Caco-2 (cell line): Measurements from ENCODE around the gene ANKRD23. TPM values are rescaled to one million over a fixed set of nuclear protein-coding genes. Genes with fewer than 3 reads are reported as not detected.
"Not testable (repeated sequence)": the region's sequence is repeated elsewhere in the genome, so short reads cannot be mapped to it uniquely, and the experiment has no call there.

Source experiments
- BruUV-seq: library from RNA; stranded (reverse); fragments of 400-500 nt; replicated peaks from 2 replicates; lab custom pipeline; 2021; lab: Mats Ljungman, UMichigan
- CTCF ChIA-PET: fragments of 300-600 bp; sonication (Branson Sonifier 250); formaldehyde crosslinking; loops from one replicate; lab custom pipeline; 2022; ENCODE audit warnings: antibody characterized with exemption; lab: Charles Lee
- POLR2A ChIA-PET: fragments of 300-600 bp; sonication (Branson Sonifier 250); formaldehyde crosslinking; loops from one replicate; lab custom pipeline; 2022; ENCODE audit warnings: antibody characterized with exemption; lab: Charles Lee
- DNase-seq, 2 experiments: peaks; one replicate each; pipeline versions ENCODE4 v3.0.0 to v3.0.0-alpha.2; 2020 to 2022
- H3K27me3 ChIP-seq: replicated peaks from 2 replicates; pipeline ENCODE4 v1.6.0; 2011; ENCODE audit warnings: low read length; ENCODE audit not compliant: control insufficient read depth, insufficient read depth
- H3K36me3 ChIP-seq: 2 replicates; pipeline ENCODE4 v1.5.1; 2011; ENCODE audit warnings: low read length; ENCODE audit not compliant: control insufficient read depth, insufficient read depth
- H3K4me1 ChIP-seq: fragments of 250-450 bp; sonication (Bioruptor Pico); 2 replicates; pipeline ENCODE4 v1.5.1; 2020; ENCODE audit warnings: mild to moderate bottlenecking
- H3K4me3 ChIP-seq: 2 replicates; pipeline ENCODE4 v1.5.1; 2011; ENCODE audit warnings: low read depth, mild to moderate bottlenecking, control low read depth, low read length
- H3K9me3 ChIP-seq: fragments of 250-450 bp; sonication (Bioruptor Pico); 2 replicates; pipeline ENCODE4 v1.5.1; 2020; ENCODE audit warnings: mild to moderate bottlenecking, moderate library complexity
- H3K27ac Mint-ChIP-seq: one replicate; pipeline ENCODE4 v1.8.0; 2022; ENCODE audit warnings: mixed read lengths; ENCODE audit not compliant: unreplicated experiment
- H3K27me3 Mint-ChIP-seq: one replicate; pipeline ENCODE4 v1.8.0; 2022; ENCODE audit warnings: mixed read lengths; ENCODE audit not compliant: insufficient read depth, unreplicated experiment
- H3K36me3 Mint-ChIP-seq: one replicate; pipeline ENCODE4 v1.8.0; 2022; ENCODE audit warnings: mild to moderate bottlenecking, mixed read lengths; ENCODE audit not compliant: insufficient read depth, unreplicated experiment
- H3K4me1 Mint-ChIP-seq: one replicate; pipeline ENCODE4 v1.8.0; 2022; ENCODE audit warnings: low read depth, mixed read lengths; ENCODE audit not compliant: unreplicated experiment
- H3K4me3 Mint-ChIP-seq: one replicate; pipeline ENCODE4 v1.8.0; 2022; ENCODE audit warnings: mild to moderate bottlenecking, moderate library complexity, mixed read lengths; ENCODE audit not compliant: unreplicated experiment
- H3K9me3 Mint-ChIP-seq: one replicate; pipeline ENCODE4 v1.8.0; 2022; ENCODE audit warnings: mixed read lengths; ENCODE audit not compliant: unreplicated experiment
- CTCF ChIP-seq, 2 experiments: fragments of 200-600 bp in 1 of 2; IDR thresholded peaks; 1 replicate in 1 of 2; 2 replicates in 1 of 2; pipeline versions ENCODE4 v1.5.1 to v1.8.0; 2011 to 2022; ENCODE audit warnings: antibody characterized with exemption in 1 of 2, control low read depth in 1 of 2, inconsistent platforms in 1 of 2, low read depth in 1 of 2, low read length in 1 of 2, mild to moderate bottlenecking in 1 of 2, moderate library complexity in 1 of 2; ENCODE audit not compliant: insufficient read depth in 1 of 2, severe bottlenecking in 1 of 2, unreplicated experiment in 1 of 2
- intact Hi-C: fragments of 100-400 bp; cut with micrococcal nuclease; formaldehyde crosslinking; loops from one replicate; pipeline ENCODE4 v1.10.0; 2022; ENCODE audit not compliant: unreplicated experiment
- total RNA-seq: library from RNA; stranded (reverse); gene quantifications from 2 replicates; pipeline ENCODE4 v1.2.3, GENCODE V29; 2022

ANKRD23 gene
- total RNA-seq, 1 experiment from 2014 or later = 2.5 TPM

- POLR2A ChIA-PET = no interaction called here
- no TSS peak for BruUV-seq
- no peaks in the 10 kb centered on the region for H3K27me3 Mint-ChIP-seq
- no peak for TF ChIP-seq CTCF (IDR thresholded peaks at IDR 0.05; ENCODE audit: insufficient read depth in 1 of 2, low read depth in 1 of 2, low read length in 1 of 2, severe bottlenecking in 1 of 2, unreplicated experiment in 1 of 2)
- Histone ChIP-seq H3K4me3 (no peak overlapping the region), H3K27me3 (no peaks in the 10 kb centered on the region), H3K4me1 (peaks cover 46% of the 10 kb centered on the region), H3K36me3 (no peaks in the 10 kb centered on the region), H3K9me3 (no peaks in the 10 kb centered on the region)
- H3K27ac Mint-ChIP-seq = no peak overlapping the region
- no peak overlapping the region for H3K4me3 Mint-ChIP-seq
- intact Hi-C loops = no loop called here
- no peaks in the 10 kb centered on the region for H3K36me3 Mint-ChIP-seq
- no peak for DNase-seq
- H3K4me1 Mint-ChIP-seq = peaks cover 34% of the 10 kb centered on the region
- no peaks in the 10 kb centered on the region for H3K9me3 Mint-ChIP-seq
- CTCF ChIA-PET = interaction anchor here (0.8 to 1.4 kb wide), 4 partner anchors 22 to 60 kb away, joined by 3 to 14 read pairs (median 5); no protein-coding TSS in a partner anchor
Observed at GRCh38 chr2:96890726-96891385, 47.0 kb upstream of the ANKRD23 start.

GRCh38 chr2:96890252-96890651 lies 46.4 kb upstream of the ANKRD23 start:
- no TSS peak for BruUV-seq
- Mint-ChIP-seq H3K27ac (no peak overlapping the region), H3K9me3 (no peaks in the 10 kb centered on the region), H3K4me3 (no peak overlapping the region), H3K4me1 (peaks cover 34% of the 10 kb centered on the region), H3K27me3 (no peaks in the 10 kb centered on the region), H3K36me3 (no peaks in the 10 kb centered on the region)
- Histone ChIP-seq H3K36me3 (no peaks in the 10 kb centered on the region), H3K9me3 (no peaks in the 10 kb centered on the region), H3K4me1 (peaks cover 44% of the 10 kb centered on the region), H3K4me3 (no peak overlapping the region), H3K27me3 (no peaks in the 10 kb centered on the region)
- peak in 1 of 2 experiments; percentile 36 for DNase-seq
- TF ChIP-seq CTCF (IDR thresholded peaks at IDR 0.05; ENCODE audit: insufficient read depth in 1 of 2, low read depth in 1 of 2, low read length in 1 of 2, severe bottlenecking in 1 of 2, unreplicated experiment in 1 of 2) = no peak
- ChIA-PET CTCF (interaction anchor here (0.5 to 1.4 kb wide), 4 partner anchors 11 to 61 kb away, joined by 4 to 14 read pairs (median 5); no protein-coding TSS in a partner anchor), POLR2A (no interaction called here)
- intact Hi-C loops = no loop called here

GRCh38 chr2:96889502-96889901 lies 45.7 kb upstream of the ANKRD23 start:
- H3K9me3 Mint-ChIP-seq, H3K27ac Mint-ChIP-seq, DNase-seq, POLR2A ChIA-PET, BruUV-seq, H3K36me3 Mint-ChIP-seq, intact Hi-C loops, H3K4me3 ChIP-seq, H3K36me3 ChIP-seq, H3K27me3 Mint-ChIP-seq, H3K27me3 ChIP-seq, H3K4me3 Mint-ChIP-seq, H3K9me3 ChIP-seq: not testable (repeated sequence)
- H3K4me1 Mint-ChIP-seq = peaks cover 34% of the 10 kb centered on the region
- CTCF ChIA-PET = interaction anchor here (1.4 kb wide), 1 partner anchor 31 kb away, joined by 6 read pairs; no protein-coding TSS in a partner anchor
- peaks cover 43% of the 10 kb centered on the region for H3K4me1 ChIP-seq
